Tibial artery (tissue), 4 donors: ENCODE results near the gene CEBPZOS.

Source experiments
- DNase-seq, 2 donors: peaks; one replicate each; pipeline ENCODE4 v3.0.0-alpha.2; 2019
- H3K27ac ChIP-seq, 2 donors: fragments of 200-600 bp; sonication (generic) in 1 of 2; 1 replicate in 1 of 2; 2 replicates in 1 of 2; pipeline ENCODE4 v1.5.1; 2018 to 2019; ENCODE audit warnings: mild to moderate bottlenecking in 1 of 2
- H3K27me3 ChIP-seq, 2 donors: fragments of 200-600 bp; sonication (generic) in 1 of 2; one replicate each; pipeline versions ENCODE4 v1.5.1 to v1.6.0; 2016 to 2019
- H3K36me3 ChIP-seq, 3 donors: fragments of 200-600 bp; sonication (generic) in 2 of 3; one replicate each; pipeline ENCODE4 v1.5.1; 2016 to 2019; ENCODE audit warnings: mild to moderate bottlenecking in 2 of 3
- H3K4me1 ChIP-seq, 4 donors: fragments of 200-600 bp; sonication (generic) in 2 of 4; 1 replicate in 3 of 4; 2 replicates in 1 of 4; pipeline ENCODE4 v1.5.1; 2016 to 2019
- H3K4me3 ChIP-seq, 2 donors: fragments of 200-600 bp; sonication (generic) in 1 of 2; 1 replicate in 1 of 2; 2 replicates in 1 of 2; pipeline ENCODE4 v1.5.1; 2018 to 2019; ENCODE audit warnings: mild to moderate bottlenecking in 2 of 2
- H3K9me3 ChIP-seq, 3 donors: fragments of 200-600 bp; sonication (generic) in 1 of 3; one replicate each; pipeline ENCODE4 v1.5.1; 2016 to 2019
- intact Hi-C: fragments of 100-400 bp; cut with DNase I; formaldehyde crosslinking; loops from one replicate; pipeline ENCODE4 v1.15.0; 2023; ENCODE audit warnings: low total_unique reads
- TF ChIP-seq, protein P1 (sequence below), 2 experiments: fragments of 200-600 bp in 1 of 2; fragments of 450-650 bp in 1 of 2; IDR thresholded peaks; one replicate each; pipeline ENCODE4 v1.5.1; 2017 to 2019; ENCODE audit warnings: antibody characterized with exemption in 2 of 2, mild to moderate bottlenecking in 1 of 2, moderate library complexity in 1 of 2

Gene CEBPZOS

DNA sequence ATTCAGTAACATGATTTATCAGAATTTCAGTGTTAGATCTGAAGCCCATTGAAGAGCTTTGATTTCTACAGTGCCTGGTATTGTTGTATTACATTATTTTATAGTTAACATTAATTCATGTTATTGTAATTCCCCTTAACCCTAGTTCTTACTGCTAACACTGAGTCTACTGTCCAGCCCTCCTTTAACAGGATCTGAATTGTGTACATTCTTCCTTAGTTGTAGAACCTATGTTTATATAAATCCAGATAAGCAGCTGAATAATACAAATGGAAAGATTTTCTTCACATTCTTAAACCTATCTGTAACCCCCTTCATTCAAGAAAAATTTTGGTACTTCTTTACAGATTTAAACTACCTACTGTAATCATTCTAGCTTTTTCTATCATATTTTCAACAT lies 49.9 kb downstream of the CEBPZOS start:
- TF ChIP-seq, protein P1, sequence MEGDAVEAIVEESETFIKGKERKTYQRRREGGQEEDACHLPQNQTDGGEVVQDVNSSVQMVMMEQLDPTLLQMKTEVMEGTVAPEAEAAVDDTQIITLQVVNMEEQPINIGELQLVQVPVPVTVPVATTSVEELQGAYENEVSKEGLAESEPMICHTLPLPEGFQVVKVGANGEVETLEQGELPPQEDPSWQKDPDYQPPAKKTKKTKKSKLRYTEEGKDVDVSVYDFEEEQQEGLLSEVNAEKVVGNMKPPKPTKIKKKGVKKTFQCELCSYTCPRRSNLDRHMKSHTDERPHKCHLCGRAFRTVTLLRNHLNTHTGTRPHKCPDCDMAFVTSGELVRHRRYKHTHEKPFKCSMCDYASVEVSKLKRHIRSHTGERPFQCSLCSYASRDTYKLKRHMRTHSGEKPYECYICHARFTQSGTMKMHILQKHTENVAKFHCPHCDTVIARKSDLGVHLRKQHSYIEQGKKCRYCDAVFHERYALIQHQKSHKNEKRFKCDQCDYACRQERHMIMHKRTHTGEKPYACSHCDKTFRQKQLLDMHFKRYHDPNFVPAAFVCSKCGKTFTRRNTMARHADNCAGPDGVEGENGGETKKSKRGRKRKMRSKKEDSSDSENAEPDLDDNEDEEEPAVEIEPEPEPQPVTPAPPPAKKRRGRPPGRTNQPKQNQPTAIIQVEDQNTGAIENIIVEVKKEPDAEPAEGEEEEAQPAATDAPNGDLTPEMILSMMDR (IDR thresholded peaks at IDR 0.05): no peak
- Histone ChIP-seq H3K36me3 (peaks cover 59 to 85% (median 66%) of the 10 kb centered on the region in 3 donors), H3K27ac (no peak overlapping the region), H3K4me1 (peaks cover 0 to 22% (median 2%) of the 10 kb centered on the region in 4 donors), H3K4me3 (no peak overlapping the region), H3K9me3 (no peaks in the 10 kb centered on the region), H3K27me3 (no peaks in the 10 kb centered on the region)
- intact Hi-C loops: no loop called here
- DNase-seq: no peak

DNA sequence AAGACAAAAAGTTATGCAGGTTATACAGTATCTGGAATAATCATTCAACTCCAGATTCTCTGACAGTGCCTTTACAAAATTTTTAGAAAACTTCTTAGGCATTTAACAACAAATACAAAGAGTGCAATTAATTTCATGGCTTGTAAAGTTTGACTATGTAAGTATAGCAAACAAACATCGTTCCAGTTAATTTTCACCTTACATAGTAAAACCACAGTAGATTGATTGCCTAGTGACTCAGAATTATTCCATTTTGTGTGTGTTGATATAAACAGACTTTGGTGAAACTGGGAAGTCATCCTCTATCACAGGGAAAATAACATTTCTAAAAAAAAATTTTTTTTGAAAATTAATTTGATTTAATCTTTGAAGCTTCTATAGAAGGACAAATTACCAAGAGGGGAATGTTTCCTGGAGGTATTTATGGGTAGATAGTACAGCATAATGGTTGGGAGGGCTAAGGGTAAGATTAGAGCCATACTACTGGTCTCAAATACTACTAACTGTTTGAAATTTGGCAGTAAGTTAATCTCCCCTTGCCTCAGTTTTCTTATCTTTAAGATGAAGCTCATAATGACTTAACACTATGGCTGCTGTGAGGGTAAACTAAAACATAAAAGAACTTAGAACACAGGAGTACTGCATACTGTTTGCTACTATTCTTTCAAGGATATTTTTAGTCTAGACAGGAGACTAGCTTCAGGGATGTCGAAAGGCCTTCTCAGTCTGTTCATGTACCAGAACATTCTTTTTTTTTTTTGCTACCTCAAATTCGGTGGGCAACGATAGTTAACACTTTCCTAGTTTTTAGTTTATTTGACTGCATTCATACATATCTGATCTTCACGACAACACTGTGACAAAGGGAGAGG lies 54.8 kb downstream of the CEBPZOS start:
- Histone ChIP-seq H3K4me3 (no peak overlapping the region), H3K9me3 (no peaks in the 10 kb centered on the region), H3K36me3 (peaks cover 49 to 82% (median 65%) of the 10 kb centered on the region in 3 donors), H3K27ac (peak overlapping the region in 1 of 2 donors; percentile 47), H3K4me1 (peaks cover 0 to 24% (median 2%) of the 10 kb centered on the region in 4 donors), H3K27me3 (no peaks in the 10 kb centered on the region)
- intact Hi-C loops: no loop called here
- DNase-seq: no peak
- TF ChIP-seq, protein P1 (IDR thresholded peaks at IDR 0.05): no peak
